ENCODE measurements around the gene ARHGAP23.
A peak's percentile ranks its signal among the peaks of the same experiment; 100 is the strongest.
"Not testable (repeated sequence)": the region's sequence is repeated elsewhere in the genome, so short reads cannot be mapped to it uniquely, and the experiment has no call there.

The ARHGAP23 gene

GRCh38 chr17:38461683-38462082, 33.4 kb downstream of the ARHGAP23 start:
- peak; percentile 18 for DNase-seq

GRCh38 chr17:38463451-38463858, 35.2 kb downstream of the ARHGAP23 start:
- DNase-seq = peak; percentile 27

GRCh38 chr17:38464251-38464722, 36.0 kb downstream of the ARHGAP23 start:
- no peak for DNase-seq

GRCh38 chr17:38464723-38465390, 36.6 kb downstream of the ARHGAP23 start:
- peak; percentile 95 for DNase-seq

GRCh38 chr17:38465391-38466345, 37.4 kb downstream of the ARHGAP23 start:
- peak; percentile 68 for DNase-seq

- peak; percentile 36 for DNase-seq
Observed at GRCh38 chr17:38466346-38467315, 38.4 kb downstream of the ARHGAP23 start.

GRCh38 chr17:38467491-38467890, 39.2 kb downstream of the ARHGAP23 start:
- DNase-seq = no peak

- DNase-seq = no peak
Observed at GRCh38 chr17:38469875-38470274, 41.6 kb downstream of the ARHGAP23 start.

GRCh38 chr17:38471253-38471652, 43.0 kb downstream of the ARHGAP23 start:
- DNase-seq = not testable (repeated sequence)

GRCh38 chr17:38474666-38475065, 46.4 kb downstream of the ARHGAP23 start:
- not testable (repeated sequence) for DNase-seq

- no peak for DNase-seq
Observed at GRCh38 chr17:38476549-38476948, 48.3 kb downstream of the ARHGAP23 start.

GRCh38 chr17:38477417-38477816, 49.2 kb downstream of the ARHGAP23 start:
- not testable (repeated sequence) for DNase-seq

GRCh38 chr17:38477951-38478350, 49.7 kb downstream of the ARHGAP23 start:
- not testable (repeated sequence) for DNase-seq

GRCh38 chr17:38478667-38479066, 50.4 kb downstream of the ARHGAP23 start:
- not testable (repeated sequence) for DNase-seq

- DNase-seq = not testable (repeated sequence)
Observed at GRCh38 chr17:38482039-38482699, 53.9 kb downstream of the ARHGAP23 start.

- DNase-seq = not testable (repeated sequence)
Observed at GRCh38 chr17:38482700-38483043, 54.4 kb downstream of the ARHGAP23 start.

- peak; percentile 79 for DNase-seq
Observed at GRCh38 chr17:38484242-38485145, 56.2 kb downstream of the ARHGAP23 start.

GRCh38 chr17:38485146-38485468, 56.8 kb downstream of the ARHGAP23 start:
- no peak for DNase-seq

- DNase-seq = not testable (repeated sequence)
Observed at GRCh38 chr17:38485681-38486298, 57.5 kb downstream of the ARHGAP23 start.

- not testable (repeated sequence) for DNase-seq
Observed at GRCh38 chr17:38489774-38490173, 61.5 kb downstream of the ARHGAP23 start.
